ENCODE measurements around the gene LCN6.

The LCN6 gene

GRCh38 chr9:136700959-136701667, 47.2 kb downstream of the LCN6 start:
- H3K27ac ChIP-seq: no peak overlapping the region
- no peak overlapping the region for H3K4me3 ChIP-seq
- DNase-seq (ENCODE audit: low spot score): no peak
- TF ChIP-seq CTCF (IDR thresholded peaks at IDR 0.05): no peak

- Histone ChIP-seq H3K27ac (no peak overlapping the region), H3K4me3 (no peak overlapping the region)
- TF ChIP-seq CTCF (IDR thresholded peaks at IDR 0.05): no peak
- DNase-seq (ENCODE audit: low spot score): no peak
These were observed 48.0 kb downstream of the LCN6 start for GRCh38 chr9:136700304-136700703.

- no peak overlapping the region for H3K27ac ChIP-seq
- no peak overlapping the region for H3K4me3 ChIP-seq
- TF ChIP-seq CTCF (IDR thresholded peaks at IDR 0.05): no peak
- DNase-seq (ENCODE audit: low spot score): no peak
These were observed 49.6 kb downstream of the LCN6 start for GRCh38 chr9:136698635-136699246.

- DNase-seq (ENCODE audit: low spot score): no peak
- H3K27ac ChIP-seq: no peak overlapping the region
- no peak for TF ChIP-seq CTCF (IDR thresholded peaks at IDR 0.05)
- no peak overlapping the region for H3K4me3 ChIP-seq
These were observed 50.4 kb downstream of the LCN6 start for GRCh38 chr9:136697821-136698526.

GRCh38 chr9:136697146-136697820, 51.0 kb downstream of the LCN6 start:
- Histone ChIP-seq H3K27ac (no peak overlapping the region), H3K4me3 (no peak overlapping the region)
- no peak for TF ChIP-seq CTCF (IDR thresholded peaks at IDR 0.05)
- no peak for DNase-seq (ENCODE audit: low spot score)

- H3K27ac ChIP-seq: no peak overlapping the region
These were observed 51.8 kb downstream of the LCN6 start for GRCh38 chr9:136696502-136696901.

More at GRCh38 chr9:136696502-136696901, 51.8 kb downstream of the LCN6 start:
- no peak for DNase-seq (ENCODE audit: low spot score)
- TF ChIP-seq CTCF (IDR thresholded peaks at IDR 0.05): no peak
- H3K4me3 ChIP-seq: no peak overlapping the region

All from coronary artery (tissue), 2 donors.